IMR-90 (cell line): Measurements from ENCODE around the gene ERAS. TPM values are rescaled to one million over a fixed set of nuclear protein-coding genes. Genes with fewer than 3 reads are reported as not detected.

ENCODE experiments used
- ATAC-seq: fragments of 200-7000 bp; cut with Tn5 transposase; 2 replicates; pipeline ENCODE4 v1.9.1; 2020; ENCODE audit warnings: low read depth, mild to moderate bottlenecking, moderate library complexity
- BruUV-seq: library from RNA; stranded (reverse); fragments of 400-500 nt; replicated peaks from 2 replicates; lab custom pipeline; 2021; lab: Mats Ljungman, UMichigan
- CTCF ChIA-PET: fragments of 300-600 bp; formaldehyde crosslinking; extraction: SDS; loops from one replicate; lab custom pipeline; 2021; ENCODE audit warnings: antibody characterized with exemption; lab: Yijun Ruan, JAX
- POLR2A ChIA-PET: fragments of 300-600 bp; sonication (Branson Sonifier 250); formaldehyde crosslinking; loops from one replicate; lab custom pipeline; 2022; ENCODE audit warnings: antibody characterized with exemption; ENCODE audit not compliant: unreplicated experiment; lab: Charles Lee
- DNase-seq: peaks from one replicate; pipeline ENCODE4 v3.0.0; 2013
- H2AFZ ChIP-seq: replicated peaks from 2 replicates; pipeline ENCODE3; 2013; ENCODE audit warnings: low read length, mild to moderate bottlenecking; ENCODE audit not compliant: poor library complexity
- H2AK5ac ChIP-seq: 2 replicates; pipeline ENCODE4 v1.6.1; 2013; ENCODE audit warnings: low read depth, low read length, inconsistent platforms
- H2AK9ac ChIP-seq: replicated peaks from 2 replicates; pipeline ENCODE3; 2013; ENCODE audit warnings: mild to moderate bottlenecking, low read depth, low read length, moderate library complexity; ENCODE audit not compliant: poor library complexity
- H2BK120ac ChIP-seq: 2 replicates; pipeline ENCODE4 v1.6.1; 2013; ENCODE audit warnings: low read depth, low read length, inconsistent platforms
- H2BK15ac ChIP-seq: 3 replicates; pipeline ENCODE4 v1.6.1; 2013; ENCODE audit warnings: low read depth, low read length, inconsistent platforms
- H2BK20ac ChIP-seq: 2 replicates; pipeline ENCODE4 v1.6.1; 2013; ENCODE audit warnings: low read depth, mild to moderate bottlenecking, inconsistent platforms, low read length, moderate library complexity
- H2BK5ac ChIP-seq: 2 replicates; pipeline ENCODE4 v1.6.1; 2013; ENCODE audit warnings: mild to moderate bottlenecking, low read depth, low read length, inconsistent platforms; ENCODE audit not compliant: poor library complexity, severe bottlenecking
- H3K14ac ChIP-seq: replicated peaks from 2 replicates; pipeline ENCODE4 v1.6.1; 2013; ENCODE audit warnings: low read depth, low read length, inconsistent platforms
- H3K18ac ChIP-seq: 2 replicates; pipeline ENCODE4 v1.6.1; 2013; ENCODE audit warnings: low read depth, low read length, control low read depth
- H3K23ac ChIP-seq: 2 replicates; pipeline ENCODE4 v1.6.1; 2013; ENCODE audit warnings: low read depth, low read length, inconsistent platforms
- H3K27ac ChIP-seq: 2 replicates; pipeline ENCODE4 v1.5.1; 2013; ENCODE audit warnings: mild to moderate bottlenecking, control low read depth, low read length; ENCODE audit not compliant: insufficient read depth
- H3K27me3 ChIP-seq: 2 replicates; pipeline ENCODE4 v1.6.1; 2013; ENCODE audit warnings: low read length; ENCODE audit not compliant: control insufficient read depth, insufficient read depth
- H3K36me3 ChIP-seq: 2 replicates; pipeline ENCODE4 v1.6.1; 2013; ENCODE audit warnings: low read length, mixed read lengths; ENCODE audit not compliant: control insufficient read depth, insufficient read depth
- H3K4ac ChIP-seq: 2 replicates; pipeline ENCODE4 v1.6.1; 2013; ENCODE audit warnings: low read depth, low read length, inconsistent platforms
- H3K4me1 ChIP-seq: 2 replicates; pipeline ENCODE4 v1.6.1; 2013; ENCODE audit warnings: low read length, mixed read lengths; ENCODE audit not compliant: control insufficient read depth, insufficient read depth
- H3K4me2 ChIP-seq: 2 replicates; pipeline ENCODE4 v1.6.1; 2013; ENCODE audit warnings: low read depth, mild to moderate bottlenecking, control low read depth, low read length, moderate library complexity
- H3K4me3 ChIP-seq: 2 replicates; pipeline ENCODE4 v1.5.1; 2013; ENCODE audit warnings: low read depth, mild to moderate bottlenecking, control low read depth, low read length, moderate library complexity; ENCODE audit not compliant: insufficient read depth
- H3K56ac ChIP-seq: 2 replicates; pipeline ENCODE4 v1.6.1; 2013; ENCODE audit warnings: low read length, inconsistent platforms; ENCODE audit not compliant: insufficient read depth; ENCODE audit errors: extremely low read depth
- H3K79me1 ChIP-seq, 2 experiments: 2 replicates each; pipeline ENCODE4 v1.6.1; 2013; ENCODE audit warnings: low read length in 2 of 2, inconsistent platforms in 1 of 2, low read depth in 1 of 2
- H3K9ac ChIP-seq: 2 replicates; pipeline ENCODE4 v1.6.1; 2013; ENCODE audit warnings: low read depth, low read length, control low read depth
- H3K9me1 ChIP-seq: 2 replicates; pipeline ENCODE4 v1.6.1; 2013; ENCODE audit warnings: low read length, inconsistent platforms; ENCODE audit not compliant: insufficient read depth
- H3K9me3 ChIP-seq: 2 replicates; pipeline ENCODE4 v1.6.1; 2013; ENCODE audit warnings: low read length; ENCODE audit not compliant: control insufficient read depth, insufficient read depth
- H4K20me1 ChIP-seq: 2 replicates; pipeline ENCODE4 v1.6.1; 2013; ENCODE audit warnings: low read length, inconsistent platforms; ENCODE audit not compliant: insufficient read depth
- H4K5ac ChIP-seq: 2 replicates; pipeline ENCODE4 v1.6.1; 2013; ENCODE audit warnings: mild to moderate bottlenecking, low read depth, low read length, control low read depth
- H4K8ac ChIP-seq, 2 experiments: 2 replicates each; pipeline ENCODE4 v1.6.1; 2013; ENCODE audit warnings: low read depth in 2 of 2, low read length in 2 of 2, control low read depth in 1 of 2, inconsistent platforms in 1 of 2
- H4K91ac ChIP-seq: 2 replicates; pipeline ENCODE4 v1.6.1; 2013; ENCODE audit warnings: low read depth, low read length, inconsistent platforms; ENCODE audit not compliant: insufficient read depth
- BHLHE40 ChIP-seq: fragments of 150-350 bp; IDR thresholded peaks from 2 replicates; pipeline ENCODE4 v1.6.1; 2016; ENCODE audit warnings: mild to moderate bottlenecking, low read depth, low read length
- CEBPB ChIP-seq: IDR thresholded peaks from 2 replicates; pipeline ENCODE4 v1.6.1; 2012; ENCODE audit warnings: low read depth, low read length, improper control_type of control experiment
- CHD1 ChIP-seq: IDR thresholded peaks from 2 replicates; pipeline ENCODE4 v1.6.1; 2012; ENCODE audit warnings: low read depth, low read length, improper control_type of control experiment
- CTCF ChIP-seq: conservative IDR thresholded peaks from 2 replicates; pipeline ENCODE4 v1.5.1; 2012; ENCODE audit warnings: mild to moderate bottlenecking, low read depth, low read length, improper control_type of control experiment
- ELK1 ChIP-seq: fragments of 150-350 bp; IDR thresholded peaks from 2 replicates; pipeline ENCODE4 v1.6.1; 2016; ENCODE audit warnings: low read depth, mild to moderate bottlenecking, low read length, moderate library complexity, borderline replicate concordance
- FOS ChIP-seq: fragments of 150-350 bp; IDR thresholded peaks from 2 replicates; pipeline ENCODE4 v1.6.1; 2016; ENCODE audit warnings: low read depth, low read length
- MAFK ChIP-seq: IDR thresholded peaks from 2 replicates; pipeline ENCODE4 v1.6.1; 2012; ENCODE audit warnings: low read depth, low read length, improper control_type of control experiment
- MAZ ChIP-seq: IDR thresholded peaks from 2 replicates; pipeline ENCODE4 v1.6.1; 2012; ENCODE audit warnings: low read depth, mild to moderate bottlenecking, low read length, improper control_type of control experiment, moderate library complexity, borderline replicate concordance
- MXI1 ChIP-seq: IDR thresholded peaks from 2 replicates; pipeline ENCODE4 v1.6.1; 2012; ENCODE audit warnings: low read depth, mild to moderate bottlenecking, low read length, moderate library complexity, borderline replicate concordance
- NFE2L2 ChIP-seq: fragments of 150-350 bp; IDR thresholded peaks from 2 replicates; pipeline ENCODE4 v1.6.1; 2016; ENCODE audit warnings: low read depth, mild to moderate bottlenecking, low read length
- POLR2A ChIP-seq: IDR thresholded peaks from 2 replicates; pipeline ENCODE4 v1.6.1; 2012; ENCODE audit warnings: mild to moderate bottlenecking, low read depth, low read length
- RAD21 ChIP-seq: IDR thresholded peaks from 2 replicates; pipeline ENCODE4 v1.6.1; 2012; ENCODE audit warnings: low read length, improper control_type of control experiment
- RCOR1 ChIP-seq: IDR thresholded peaks from 2 replicates; pipeline ENCODE4 v1.6.1; 2012; ENCODE audit warnings: mild to moderate bottlenecking, low read length, improper control_type of control experiment; ENCODE audit not compliant: insufficient replicate concordance
- RFX5 ChIP-seq: IDR thresholded peaks from 2 replicates; pipeline ENCODE4 v1.8.0; 2012; ENCODE audit warnings: low read depth, mild to moderate bottlenecking, low read length, moderate library complexity
- SMC3 ChIP-seq: fragments of 150-350 bp; IDR thresholded peaks from 2 replicates; pipeline ENCODE4 v1.6.1; 2016; ENCODE audit warnings: low read depth, mild to moderate bottlenecking, antibody characterized with exemption, low read length, moderate library complexity
- USF2 ChIP-seq: fragments of 150-350 bp; IDR thresholded peaks from 2 replicates; pipeline ENCODE4 v1.6.1; 2017; ENCODE audit warnings: mild to moderate bottlenecking, antibody characterized with exemption, low read length, low read depth
- WGBS, 2 experiments: methylation state at CpG; one replicate each; pipeline versions ENCODE4 v1.1.5 to v1.1.7; 2013; ENCODE audit warnings: missing lambda C conversion rate in 2 of 2; ENCODE audit not compliant: insufficient read length in 1 of 2; ENCODE audit errors: extremely low coverage in 2 of 2; 5-methylcytosine and 5-hydroxymethylcytosine counted together
- dilution Hi-C: fragments of 300-500 bp; cut with HindIII; formaldehyde crosslinking; loops from one replicate; pipeline ENCODE4 v1.14.3; 2018; ENCODE audit warnings: low sequenced_read_pairs; ENCODE audit not compliant: unreplicated experiment
- in situ Hi-C: fragments of 300-500 bp; cut with MboI; formaldehyde crosslinking; loops from 3 replicates; pipeline ENCODE4 v1.14.3; 2019; ENCODE audit warnings: low sequenced_read_pairs, inconsistent platforms, mixed read lengths
- intact Hi-C: fragments of 100-400 bp; cut with micrococcal nuclease; formaldehyde crosslinking; loops from 2 replicates; pipeline ENCODE4 v1.10.0; 2022
- polyA plus RNA-seq, 3 experiments: library from polyadenylated mRNA; depleted of rRNA; stranded (reverse); fragments of >200 nt; gene quantifications; 2 replicates each; pipeline ENCODE4 v1.2.3, GENCODE V29; 2012; ENCODE audit warnings: low replicate concordance in 1 of 3
- total RNA-seq: library from RNA; depleted of rRNA; stranded (reverse); fragments of >200 nt; gene quantifications from 2 replicates; pipeline ENCODE4 v1.2.3, GENCODE V29; 2012

ERAS gene
- total and polyA plus RNA-seq, 2 of the 4 experiments (the other 2 are of a cell fraction): not detected

GRCh38 chrX:48815266-48815665 lies 11.0 kb upstream of the ERAS start:
- no peak for ATAC-seq
- Histone ChIP-seq H2BK20ac (no peak overlapping the region), H2BK5ac (no peak overlapping the region), H3K9me1 (no peaks in the 10 kb centered on the region), H4K20me1 (no peaks in the 10 kb centered on the region), H3K27me3 (no peaks in the 10 kb centered on the region), H3K4me1 (no peaks in the 10 kb centered on the region), H3K27ac (no peak overlapping the region), H4K8ac (no peak overlapping the region), H3K4me3 (no peak overlapping the region), H3K4ac (no peak overlapping the region), H3K56ac (no peak overlapping the region), H3K18ac (no peak overlapping the region), H3K9ac (no peak overlapping the region), H2AFZ (no peak overlapping the region), H3K9me3 (no peaks in the 10 kb centered on the region; the same call in 1 of the 2 replicates), H2BK15ac (no peak overlapping the region), H2BK120ac (no peak overlapping the region), H3K23ac (no peak overlapping the region), H3K4me2 (no peak overlapping the region), H3K79me1 (no peaks in the 10 kb centered on the region), H2AK5ac (no peak overlapping the region), H4K5ac (no peak overlapping the region), H2AK9ac (no peak overlapping the region), H3K36me3 (peaks cover 19% of the 10 kb centered on the region), H4K91ac (no peak overlapping the region), H3K14ac (no peak overlapping the region)
- intact Hi-C loops: no loop called here
- BruUV-seq: no TSS peak
- 81% methylated on average over 4 of the region's 8 CpGs; no CpG with 5 or more reads in 1 of the 2 experiments for WGBS, 2 experiments
- TF ChIP-seq BHLHE40: no peak
- no peak for TF ChIP-seq NFE2L2
- no peak for TF ChIP-seq POLR2A
- TF ChIP-seq RAD21: no peak
- no peak for TF ChIP-seq SMC3
- no peak for TF ChIP-seq CEBPB
- no peak for TF ChIP-seq ELK1
- TF ChIP-seq MAZ: no peak
- TF ChIP-seq FOS: no peak
- TF ChIP-seq RCOR1: no peak
- no peak for TF ChIP-seq MAFK
- no peak for TF ChIP-seq USF2
- TF ChIP-seq RFX5: no peak
- no peak for TF ChIP-seq CTCF
- no peak for TF ChIP-seq CHD1
- TF ChIP-seq MXI1: no peak
- in situ Hi-C loops: no loop called here
- POLR2A ChIA-PET: no interaction called here
- CTCF ChIA-PET: no interaction called here
- dilution Hi-C loops: no loop called here
- DNase-seq: no peak
